GM19328 (cell line): ENCODE results near the gene SEMA3B.
"Not testable (repeated sequence)": the region's sequence is repeated elsewhere in the genome, so short reads cannot be mapped to it uniquely, and the experiment has no call there.

Source experiments
- ATAC-seq: cut with Tn5 transposase; IDR thresholded peaks from one replicate; pipeline ENCODE4 v1.9.1; 2021; ENCODE audit warnings: mild to moderate bottlenecking, moderate library complexity; ENCODE audit not compliant: unreplicated experiment

The SEMA3B gene

GRCh38 chr3:50237754-50238548, 31.0 kb upstream of the SEMA3B start:
- ATAC-seq, result no peak

- ATAC-seq, result no peak
Measured at GRCh38 chr3:50238549-50239026, 30.4 kb upstream of the SEMA3B start.

- no peak for ATAC-seq
Measured at GRCh38 chr3:50239649-50240048, 29.3 kb upstream of the SEMA3B start.

- no peak for ATAC-seq
Measured at GRCh38 chr3:50241163-50241562, 27.8 kb upstream of the SEMA3B start.

- ATAC-seq, result no peak
Measured at GRCh38 chr3:50241713-50242380, 27.1 kb upstream of the SEMA3B start.

GRCh38 chr3:50242381-50242770, 26.6 kb upstream of the SEMA3B start:
- ATAC-seq, result no peak

- ATAC-seq, result no peak
Measured at GRCh38 chr3:50242851-50243542, 25.9 kb upstream of the SEMA3B start.

- no peak for ATAC-seq
Measured at GRCh38 chr3:50243543-50243895, 25.4 kb upstream of the SEMA3B start.

- ATAC-seq, result not testable (repeated sequence)
Measured at GRCh38 chr3:50244813-50245212, 24.1 kb upstream of the SEMA3B start.

- ATAC-seq, result no peak
Measured at GRCh38 chr3:50245251-50245745, 23.6 kb upstream of the SEMA3B start.

GRCh38 chr3:50245831-50246516, 23.0 kb upstream of the SEMA3B start:
- peak; percentile 59 for ATAC-seq

- peak; percentile 45 for ATAC-seq
Measured at GRCh38 chr3:50246517-50246954, 22.4 kb upstream of the SEMA3B start.

GRCh38 chr3:50248387-50248786, 20.6 kb upstream of the SEMA3B start:
- no peak for ATAC-seq

- ATAC-seq, result no peak
Measured at GRCh38 chr3:50249457-50249856, 19.5 kb upstream of the SEMA3B start.

GRCh38 chr3:50250514-50250913, 18.4 kb upstream of the SEMA3B start:
- ATAC-seq, result no peak

GRCh38 chr3:50251220-50251619, 17.7 kb upstream of the SEMA3B start:
- no peak for ATAC-seq

GRCh38 chr3:50254577-50255250, 14.2 kb upstream of the SEMA3B start:
- no peak for ATAC-seq

- no peak for ATAC-seq
Measured at GRCh38 chr3:50255251-50255615, 13.7 kb upstream of the SEMA3B start.

GRCh38 chr3:50256978-50257890, 11.7 kb upstream of the SEMA3B start:
- no peak for ATAC-seq
